Bone marrow (tissue), 2 donors: ENCODE measurements around the gene PCDHA3.
"Not testable (repeated sequence)": the region's sequence is repeated elsewhere in the genome, so short reads cannot be mapped to it uniquely, and the experiment has no call there.

Experiments used
- DNase-seq, 2 donors: peaks; one replicate each; lab custom pipeline; 2025; lab: John Stamatoyannopoulos, UW

The PCDHA3 gene

DNA sequence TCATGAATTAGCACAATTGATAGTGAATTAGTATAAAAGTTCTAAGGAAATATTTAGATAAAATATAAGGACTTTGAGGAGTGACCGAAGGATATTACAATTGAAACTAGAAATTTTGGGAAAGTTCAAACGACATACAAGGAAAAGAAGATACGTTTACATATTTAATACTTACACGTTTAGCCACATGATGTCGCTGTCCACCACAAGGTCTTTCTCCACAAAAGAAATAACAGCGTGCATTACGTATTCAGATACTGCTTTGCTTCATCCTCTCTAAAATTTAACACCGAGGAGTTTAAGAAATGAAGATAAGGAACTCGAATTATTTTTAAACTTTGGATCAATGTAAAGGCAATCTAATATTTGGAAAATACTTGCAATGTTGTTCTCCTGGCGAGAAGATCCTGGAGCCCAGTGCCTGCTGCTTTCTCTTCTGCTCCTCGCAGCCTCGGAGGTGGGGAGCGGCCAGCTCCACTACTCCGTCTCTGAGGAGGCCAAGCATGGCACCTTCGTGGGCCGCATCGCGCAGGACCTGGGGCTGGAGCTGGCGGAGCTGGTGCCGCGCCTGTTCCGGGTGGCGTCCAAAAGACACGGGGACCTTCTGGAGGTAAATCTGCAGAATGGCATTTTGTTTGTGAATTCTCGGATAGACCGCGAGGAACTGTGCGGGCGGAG is at the start of gene PCDHA3:
PCDHA3 (plus strand) TSS at position 242 of the 678 bp plus-strand sequence.
- DNase-seq, result no peak

DNA sequence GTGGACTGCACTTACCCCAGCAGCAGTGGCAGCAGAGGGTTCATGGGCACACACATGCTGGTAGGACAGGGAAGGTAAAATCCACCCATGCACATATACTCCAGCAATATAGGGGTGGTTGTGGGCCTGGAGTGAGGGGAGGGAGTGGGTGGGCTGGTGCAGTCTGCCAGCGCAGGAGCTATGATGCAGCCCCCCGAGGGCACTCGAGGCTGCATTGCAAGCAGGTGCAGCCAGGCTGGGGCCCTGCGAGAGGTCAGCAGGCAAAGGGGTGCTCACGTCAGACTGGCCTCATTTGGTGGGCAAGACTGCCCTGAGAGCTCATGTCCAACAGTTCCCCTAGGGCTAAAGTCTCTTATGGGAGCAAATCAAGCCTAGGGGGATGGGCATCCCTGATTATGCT is 47.3 kb upstream of the PCDHA3 start:
- DNase-seq, result no peak

DNA sequence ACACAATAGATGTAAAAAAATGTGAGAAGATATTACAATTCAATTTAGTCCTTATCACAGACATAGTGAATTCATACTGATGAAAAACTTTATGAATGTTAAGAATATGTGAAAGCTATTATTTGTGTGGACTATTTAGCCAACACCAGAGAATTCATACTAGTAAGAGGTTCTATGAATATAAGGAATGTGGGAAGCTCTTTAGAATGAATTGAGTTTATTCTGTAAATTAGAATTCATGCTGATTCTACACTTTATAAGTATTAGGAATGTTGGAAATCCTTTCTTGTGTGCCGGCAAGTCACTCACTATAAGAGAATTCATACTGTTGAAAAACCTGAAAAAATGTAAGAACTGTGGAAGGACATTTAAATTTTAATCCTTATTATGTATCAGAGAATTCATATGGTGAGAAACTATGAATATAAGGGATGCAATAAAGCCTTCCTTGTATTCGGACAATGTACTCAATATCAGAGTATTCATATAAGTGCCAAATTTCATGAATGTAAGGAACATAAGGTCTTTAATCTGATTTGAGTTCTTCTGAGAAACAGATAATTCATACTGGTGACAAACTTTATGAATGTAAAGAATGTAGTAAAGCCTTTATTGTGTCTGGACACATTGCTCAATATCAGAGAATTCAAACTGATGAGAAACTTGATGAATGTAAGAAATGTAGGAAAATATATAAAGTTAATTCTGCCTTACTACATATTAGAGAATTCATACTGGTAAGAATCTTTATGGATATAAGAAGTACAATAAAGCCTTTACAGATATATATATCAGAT is 36.5 kb upstream of the PCDHA3 start:
- no peak for DNase-seq

DNA sequence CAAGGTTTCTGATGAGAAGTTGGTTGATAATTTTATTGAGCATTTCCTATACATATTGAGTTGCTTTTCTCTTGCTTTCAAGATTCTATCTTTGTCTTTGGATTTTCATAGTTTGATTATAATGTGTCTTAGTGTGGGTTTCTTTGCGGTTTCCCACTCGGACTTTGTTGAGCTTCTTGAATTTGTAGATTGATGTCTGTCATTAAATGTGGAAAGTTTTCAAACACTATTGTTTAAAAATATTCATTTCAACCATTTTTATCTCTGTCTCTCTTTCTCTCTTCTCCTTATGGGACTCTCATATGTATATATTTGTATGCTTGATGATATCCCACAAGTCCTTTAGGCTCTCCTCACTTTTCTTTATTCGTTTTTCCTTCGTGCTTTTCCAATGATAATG is 33.4 kb upstream of the PCDHA3 start:
- no peak for DNase-seq

DNA sequence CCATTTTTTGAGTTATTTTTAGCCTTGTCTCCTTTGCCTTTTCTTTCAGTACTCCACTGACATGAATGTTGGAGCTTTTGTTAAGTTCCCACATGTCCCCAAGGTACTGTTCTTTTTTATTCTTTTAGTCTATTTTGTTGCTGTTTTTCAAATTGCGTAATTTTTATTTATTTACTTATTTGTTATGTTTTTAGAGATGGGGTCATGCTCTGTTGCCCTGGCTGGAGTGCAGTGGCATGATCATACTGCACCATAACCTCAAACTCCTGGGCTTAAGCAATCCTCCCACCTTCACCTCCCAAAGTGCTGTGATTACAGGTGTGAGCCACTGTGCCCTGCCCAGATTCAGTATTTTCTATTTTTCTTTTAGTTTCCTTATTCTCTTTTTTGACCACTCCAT is 20.3 kb upstream of the PCDHA3 start:
- DNase-seq, result no peak

DNA sequence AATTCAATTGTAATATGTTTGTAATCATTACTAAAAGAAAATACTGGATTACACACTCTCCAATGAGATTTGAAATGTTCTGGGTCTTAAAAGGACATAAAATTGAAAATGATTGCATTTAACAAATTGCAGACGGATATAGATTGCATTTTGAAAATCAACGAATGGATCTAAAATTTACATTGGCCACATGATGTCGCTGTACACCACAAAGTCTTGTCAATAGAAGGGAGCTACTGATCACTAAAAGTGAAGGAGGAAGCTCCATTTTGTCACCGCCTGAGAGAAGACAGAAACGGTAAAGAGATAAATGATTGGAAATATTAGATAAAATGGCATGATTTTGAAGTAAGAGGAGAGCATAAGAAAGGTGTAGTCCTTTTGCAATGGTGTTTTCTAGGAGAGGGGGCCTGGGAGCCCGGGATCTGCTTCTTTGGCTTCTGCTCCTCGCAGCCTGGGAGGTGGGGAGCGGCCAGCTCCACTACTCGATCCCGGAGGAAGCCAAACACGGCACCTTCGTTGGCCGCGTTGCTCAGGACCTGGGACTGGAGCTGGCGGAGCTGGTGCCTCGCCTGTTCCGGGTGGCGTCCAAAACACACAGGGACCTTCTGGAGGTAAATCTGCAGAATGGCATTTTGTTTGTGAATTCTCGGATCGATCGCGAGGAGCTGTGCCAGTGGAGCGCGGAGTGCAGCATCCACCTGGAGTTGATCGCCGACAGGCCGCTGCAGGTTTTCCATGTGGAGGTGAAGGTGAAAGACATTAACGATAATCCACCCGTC is 14.8 kb upstream of the PCDHA3 start, which contains the start of gene PCDHA1:
PCDHA1 (plus strand) TSS at position 236 of the 782 bp plus-strand sequence.
- no peak for DNase-seq

DNA sequence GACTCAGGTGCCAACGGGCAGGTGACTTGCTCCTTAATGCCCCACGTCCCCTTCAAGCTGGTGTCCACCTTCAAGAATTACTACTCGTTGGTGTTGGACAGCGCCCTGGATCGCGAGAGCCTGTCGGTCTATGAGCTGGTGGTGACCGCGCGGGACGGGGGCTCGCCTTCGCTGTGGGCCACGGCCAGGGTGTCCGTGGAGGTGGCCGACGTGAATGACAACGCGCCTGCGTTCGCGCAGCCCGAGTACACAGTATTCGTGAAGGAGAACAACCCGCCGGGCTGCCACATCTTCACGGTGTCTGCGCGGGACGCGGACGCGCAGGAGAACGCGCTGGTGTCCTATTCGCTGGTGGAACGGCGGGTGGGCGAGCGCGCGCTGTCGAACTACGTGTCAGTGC is 13.4 kb upstream of the PCDHA3 start:
- not testable (repeated sequence) for DNase-seq

DNA sequence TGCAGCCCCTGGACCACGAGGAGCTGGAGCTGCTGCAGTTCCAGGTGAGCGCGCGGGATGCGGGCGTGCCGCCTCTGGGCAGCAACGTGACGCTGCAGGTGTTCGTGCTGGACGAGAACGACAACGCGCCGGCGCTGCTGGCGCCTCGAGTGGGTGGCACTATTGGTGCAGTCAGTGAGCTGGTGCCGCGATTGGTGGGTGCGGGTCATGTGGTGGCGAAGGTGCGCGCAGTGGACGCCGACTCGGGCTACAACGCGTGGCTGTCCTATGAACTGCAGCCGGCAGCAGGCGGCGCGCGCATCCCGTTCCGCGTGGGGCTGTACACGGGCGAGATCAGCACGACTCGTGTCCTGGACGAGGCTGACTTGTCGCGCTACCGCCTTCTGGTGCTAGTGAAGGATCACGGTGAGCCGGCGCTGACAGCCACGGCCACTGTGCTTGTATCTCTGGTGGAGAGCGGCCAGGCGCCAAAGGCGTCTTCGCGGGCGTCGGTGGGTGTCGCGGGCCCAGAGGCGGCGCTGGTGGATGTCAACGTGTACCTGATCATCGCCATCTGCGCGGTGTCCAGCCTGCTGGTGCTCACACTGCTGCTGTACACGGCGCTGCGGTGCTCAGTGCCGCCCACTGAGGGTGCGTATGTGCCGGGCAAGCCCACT is 12.9 kb upstream of the PCDHA3 start:
- DNase-seq, result not testable (repeated sequence)

DNA sequence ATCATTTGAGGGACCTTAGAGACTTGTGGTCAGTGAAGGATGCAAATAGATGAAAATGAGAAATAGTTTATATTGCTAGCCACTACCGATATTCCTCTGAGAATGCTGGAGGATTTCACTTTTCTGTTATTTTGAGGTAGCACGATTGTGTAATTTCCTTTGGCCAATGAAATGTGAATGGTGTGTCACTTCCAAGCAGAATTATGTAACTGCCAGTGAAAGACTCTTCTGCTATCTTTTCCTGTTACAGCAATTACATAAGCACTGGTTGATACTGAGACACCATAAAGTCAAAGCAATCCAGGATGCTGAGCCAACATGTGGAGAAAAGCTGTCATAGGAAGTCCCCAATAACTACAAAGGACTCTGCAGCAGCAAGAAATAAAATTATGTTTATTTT is 9.8 kb upstream of the PCDHA3 start:
- DNase-seq, result no peak

DNA sequence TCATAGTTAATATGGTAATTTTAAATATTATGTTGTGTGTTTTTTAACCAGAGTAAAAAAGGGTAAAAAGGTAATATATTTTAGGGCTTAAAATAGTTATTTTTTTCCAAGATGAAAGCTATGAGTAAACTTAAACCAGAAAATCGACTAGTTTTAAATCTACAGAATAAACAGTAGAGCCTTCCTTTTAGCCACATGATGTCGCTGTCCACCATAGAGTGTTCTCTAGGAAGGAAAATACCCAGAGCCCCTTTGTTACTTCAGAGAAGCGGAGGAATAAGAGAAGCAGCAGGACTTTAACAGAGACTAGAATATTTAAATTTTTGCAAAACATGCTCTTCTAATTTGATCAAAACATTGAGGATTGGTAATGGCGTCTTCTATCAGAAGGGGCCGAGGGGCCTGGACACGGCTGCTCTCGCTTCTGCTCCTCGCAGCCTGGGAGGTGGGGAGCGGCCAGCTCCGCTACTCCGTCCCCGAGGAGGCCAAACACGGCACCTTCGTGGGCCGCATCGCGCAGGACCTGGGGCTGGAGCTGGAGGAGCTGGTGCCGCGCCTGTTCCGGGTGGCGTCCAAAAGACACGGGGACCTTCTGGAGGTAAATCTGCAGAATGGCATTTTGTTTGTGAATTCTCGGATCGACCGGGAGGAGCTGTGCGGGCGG is 6.1 kb upstream of the PCDHA3 start, which contains the start of gene PCDHA2:
PCDHA2 (plus strand) TSS at position 258 of the 664 bp plus-strand sequence.
- no peak for DNase-seq

DNA sequence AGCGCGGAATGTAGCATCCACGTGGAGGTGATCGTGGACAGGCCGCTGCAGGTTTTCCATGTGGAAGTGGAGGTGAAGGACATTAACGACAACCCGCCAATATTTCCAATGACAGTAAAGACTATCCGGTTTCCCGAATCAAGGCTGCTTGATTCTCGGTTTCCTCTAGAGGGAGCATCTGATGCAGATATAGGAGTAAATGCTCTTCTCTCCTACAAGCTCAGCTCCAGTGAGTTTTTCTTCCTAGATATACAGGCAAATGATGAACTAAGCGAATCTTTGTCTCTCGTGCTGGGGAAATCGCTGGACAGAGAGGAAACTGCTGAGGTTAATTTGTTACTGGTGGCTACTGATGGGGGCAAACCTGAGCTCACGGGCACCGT is 5.6 kb upstream of the PCDHA3 start:
- DNase-seq, result no peak

DNA sequence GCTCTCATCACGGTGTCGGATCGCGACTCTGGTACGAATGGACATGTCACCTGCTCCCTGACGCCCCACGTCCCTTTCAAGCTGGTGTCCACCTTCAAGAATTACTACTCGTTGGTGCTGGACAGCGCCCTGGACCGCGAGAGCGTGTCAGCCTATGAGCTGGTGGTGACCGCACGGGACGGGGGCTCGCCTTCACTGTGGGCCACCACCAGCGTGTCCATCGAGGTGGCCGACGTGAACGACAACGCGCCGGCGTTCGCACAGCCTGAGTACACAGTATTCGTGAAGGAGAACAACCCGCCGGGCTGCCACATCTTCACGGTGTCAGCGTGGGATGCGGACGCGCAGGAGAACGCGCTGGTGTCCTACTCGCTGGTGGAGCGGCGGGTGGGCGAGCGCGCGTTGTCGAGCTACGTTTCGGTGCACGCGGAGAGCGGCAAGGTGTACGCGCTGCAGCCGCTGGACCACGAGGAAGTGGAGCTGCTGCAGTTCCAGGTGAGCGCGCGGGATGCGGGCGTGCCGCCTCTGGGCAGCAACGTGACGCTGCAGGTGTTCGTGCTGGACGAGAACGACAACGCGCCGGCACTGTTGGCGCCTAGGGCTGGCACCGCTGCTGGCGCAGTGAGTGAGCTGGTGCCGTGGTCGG is 4.7 kb upstream of the PCDHA3 start:
- not testable (repeated sequence) for DNase-seq

DNA sequence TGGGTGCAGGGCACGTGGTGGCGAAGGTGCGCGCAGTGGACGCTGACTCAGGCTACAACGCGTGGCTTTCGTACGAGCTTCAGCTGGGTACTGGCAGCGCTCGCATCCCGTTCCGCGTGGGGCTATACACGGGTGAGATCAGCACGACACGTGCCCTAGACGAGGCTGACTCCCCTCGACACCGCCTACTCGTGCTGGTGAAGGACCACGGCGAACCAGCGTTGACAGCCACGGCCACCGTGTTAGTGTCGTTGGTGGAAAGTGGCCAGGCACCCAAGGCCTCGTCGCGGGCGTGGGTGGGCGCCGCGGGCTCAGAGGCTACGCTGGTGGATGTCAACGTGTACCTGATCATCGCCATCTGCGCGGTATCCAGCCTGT is 4.2 kb upstream of the PCDHA3 start:
- no peak for DNase-seq

DNA sequence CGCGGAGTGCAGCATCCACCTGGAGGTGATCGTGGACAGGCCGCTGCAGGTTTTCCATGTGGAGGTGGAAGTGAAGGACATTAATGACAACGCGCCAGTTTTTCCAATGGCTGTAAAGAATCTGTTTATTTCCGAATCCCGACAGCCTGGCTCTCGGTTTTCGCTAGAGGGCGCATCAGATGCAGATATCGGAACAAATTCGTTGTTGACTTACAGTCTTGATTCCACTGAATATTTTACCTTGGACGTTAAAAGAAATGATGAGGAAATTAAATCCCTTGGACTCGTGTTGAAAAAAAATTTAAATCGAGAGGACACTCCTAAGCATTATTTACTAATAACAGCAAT is 611 bp downstream of the PCDHA3 start:
- DNase-seq, result no peak

DNA sequence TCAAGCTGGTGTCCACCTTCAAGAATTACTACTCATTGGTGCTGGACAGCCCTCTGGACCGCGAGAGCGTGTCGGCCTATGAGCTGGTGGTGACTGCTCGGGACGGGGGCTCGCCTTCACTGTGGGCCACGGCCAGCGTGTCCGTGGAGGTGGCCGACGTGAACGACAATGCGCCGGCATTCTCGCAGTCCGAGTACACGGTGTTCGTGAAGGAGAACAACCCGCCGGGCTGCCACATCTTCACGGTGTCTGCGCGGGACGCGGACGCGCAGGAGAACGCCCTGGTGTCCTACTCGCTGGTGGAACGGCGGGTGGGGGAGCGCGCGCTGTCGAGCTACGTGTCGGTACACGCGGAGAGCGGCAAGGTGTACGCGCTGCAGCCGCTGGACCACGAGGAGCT is 1.5 kb downstream of the PCDHA3 start:
- not testable (repeated sequence) for DNase-seq

DNA sequence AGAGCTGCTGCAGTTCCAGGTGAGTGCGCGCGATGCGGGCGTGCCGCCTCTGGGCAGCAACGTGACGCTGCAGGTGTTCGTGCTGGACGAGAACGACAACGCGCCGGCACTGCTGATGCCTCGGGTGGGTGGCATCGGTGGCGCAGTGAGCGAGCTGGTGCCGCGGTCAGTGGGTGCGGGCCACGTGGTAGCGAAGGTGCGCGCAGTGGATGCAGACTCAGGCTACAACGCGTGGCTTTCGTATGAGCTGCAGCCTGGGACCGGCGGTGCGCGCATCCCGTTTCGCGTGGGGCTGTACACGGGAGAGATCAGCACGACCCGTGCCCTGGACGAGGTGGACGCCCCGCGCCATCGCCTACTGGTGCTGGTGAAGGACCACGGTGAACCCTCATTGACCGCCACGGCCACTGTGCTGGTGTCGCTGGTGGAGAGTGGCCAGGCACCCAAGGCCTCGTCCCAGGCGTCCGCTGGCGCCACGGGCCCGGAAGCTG is 2.0 kb downstream of the PCDHA3 start:
- no peak for DNase-seq

DNA sequence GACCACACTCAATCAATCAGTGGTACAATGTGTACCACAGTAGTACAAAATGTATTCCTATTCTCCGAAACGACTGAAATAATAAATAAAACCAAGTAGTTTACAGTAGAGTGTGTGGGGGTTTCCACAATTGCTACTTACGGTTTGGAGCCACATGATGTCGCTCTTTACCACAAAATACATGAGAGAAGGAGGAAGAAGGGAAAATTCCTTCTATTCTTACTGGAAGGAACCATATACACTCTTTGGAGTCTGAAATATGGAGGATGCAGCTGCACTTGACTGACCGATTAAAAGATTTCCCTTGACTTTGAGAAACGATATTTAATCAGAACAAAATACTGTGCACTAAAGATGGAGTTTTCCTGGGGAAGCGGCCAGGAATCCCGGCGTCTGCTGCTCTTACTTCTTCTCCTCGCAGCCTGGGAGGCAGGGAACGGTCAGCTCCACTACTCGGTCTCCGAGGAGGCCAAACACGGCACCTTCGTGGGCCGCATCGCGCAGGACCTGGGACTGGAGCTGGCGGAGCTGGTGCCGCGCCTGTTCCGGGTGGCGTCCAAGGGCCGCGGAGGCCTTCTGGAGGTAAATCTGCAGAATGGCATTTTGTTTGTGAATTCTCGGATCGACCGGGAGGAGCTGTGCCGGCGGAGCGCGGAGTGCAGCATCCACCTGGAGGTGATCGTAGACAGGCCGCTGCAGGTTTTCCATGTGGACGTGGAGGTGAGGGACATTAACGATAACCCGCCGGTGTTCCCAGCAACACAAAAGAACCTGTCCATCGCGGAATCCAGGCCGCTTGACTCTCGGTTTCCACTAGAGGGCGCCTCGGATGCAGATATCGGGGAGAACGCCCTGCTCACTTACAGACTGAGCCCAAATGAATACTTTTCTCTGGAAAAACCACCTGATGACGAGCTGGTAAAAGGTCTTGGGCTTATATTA is 6.2 kb downstream of the PCDHA3 start, which contains the start of gene PCDHA4:
PCDHA4 (plus strand) TSS at position 235 of the 942 bp plus-strand sequence.
- DNase-seq, result no peak

DNA sequence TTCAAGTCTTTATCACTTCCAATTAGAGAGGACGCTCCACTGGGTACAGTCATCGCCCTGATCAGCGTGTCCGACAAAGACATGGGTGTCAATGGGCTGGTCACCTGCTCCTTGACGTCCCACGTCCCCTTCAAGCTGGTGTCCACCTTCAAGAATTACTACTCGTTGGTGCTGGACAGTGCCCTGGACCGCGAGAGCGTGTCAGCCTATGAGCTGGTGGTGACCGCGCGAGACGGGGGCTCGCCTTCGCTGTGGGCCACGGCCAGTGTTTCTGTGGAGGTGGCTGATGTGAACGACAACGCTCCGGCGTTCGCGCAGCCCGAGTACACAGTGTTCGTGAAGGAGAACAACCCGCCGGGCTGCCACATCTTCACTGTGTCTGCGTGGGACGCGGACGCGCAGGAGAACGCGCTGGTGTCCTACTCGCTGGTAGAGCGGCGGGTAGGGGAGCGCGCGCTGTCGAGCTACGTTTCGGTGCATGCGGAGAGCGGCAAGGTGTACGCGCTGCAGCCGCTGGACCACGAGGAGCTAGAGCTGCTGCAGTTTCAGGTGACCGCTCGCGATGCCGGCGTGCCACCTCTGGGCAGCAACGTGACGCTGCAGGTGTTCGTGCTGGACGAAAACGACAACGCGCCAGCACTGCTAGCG is 7.5 kb downstream of the PCDHA3 start:
- not testable (repeated sequence) for DNase-seq

DNA sequence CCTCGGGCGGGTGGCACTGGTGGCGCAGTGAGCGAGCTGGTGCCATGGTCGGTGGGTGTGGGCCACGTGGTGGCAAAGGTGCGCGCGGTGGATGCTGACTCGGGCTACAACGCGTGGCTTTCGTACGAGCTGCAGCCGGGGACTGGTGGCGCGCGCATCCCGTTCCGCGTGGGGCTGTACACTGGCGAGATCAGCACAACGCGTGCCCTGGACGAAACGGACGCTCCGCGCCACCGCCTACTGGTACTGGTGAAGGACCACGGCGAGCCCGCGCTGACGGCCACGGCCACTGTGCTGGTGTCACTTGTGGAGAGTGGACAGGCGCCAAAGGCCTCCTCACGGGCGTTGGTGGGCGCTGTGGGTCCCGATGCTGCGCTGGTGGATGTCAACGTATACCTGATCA is 8.0 kb downstream of the PCDHA3 start:
- no peak for DNase-seq
